Measurements from ENCODE around the gene SERTAD1. TPM values are rescaled to one million over a fixed set of nuclear protein-coding genes. Genes with fewer than 3 reads are reported as not detected.

The SERTAD1 gene
- polyA plus RNA-seq, 4 donors = 8.7 to 29.7 (median 22.6) TPM

- Histone ChIP-seq H3K36me3 (ENCODE audit: control insufficient read depth in 3 of 3, insufficient read depth in 2 of 3, low read depth in 1 of 3, low read length in 3 of 3) (peaks cover 0 to 11% (median 3%) of the 10 kb centered on the region in 3 donors), H3K9me3 (ENCODE audit: control insufficient read depth in 2 of 2, insufficient read depth in 1 of 2, low read depth in 1 of 2, low read length in 1 of 2) (no peaks in the 10 kb centered on the region), H3K27ac (ENCODE audit: low read depth in 1 of 3, low read length in 2 of 3) (no peak overlapping the region), H3K27me3 (ENCODE audit: control insufficient read depth in 3 of 3, insufficient read depth in 3 of 3, low read length in 3 of 3) (no peaks in the 10 kb centered on the region), H3K4me1 (ENCODE audit: control insufficient read depth in 3 of 3, insufficient read depth in 2 of 3, low read depth in 1 of 3, low read length in 2 of 3) (peaks cover 0 to 9% (median 2%) of the 10 kb centered on the region in 3 donors), H3K4me3 (ENCODE audit: low read depth in 1 of 3, low read length in 3 of 3) (no peak overlapping the region)
- DNase-seq = no peak
- no peak for FAIRE-seq
- WGBS, 3 donors = 85 to 86% (median 85%) methylated on average over 19 to 20 of the region's 20 CpGs
These were observed 28.8 kb downstream of the SERTAD1 start for GRCh38 chr19:40396886-40397567.

- H3K27me3 ChIP-seq (ENCODE audit: control insufficient read depth in 3 of 3, insufficient read depth in 3 of 3, low read length in 3 of 3) = no peaks in the 10 kb centered on the region
- peaks cover 0 to 11% (median 3%) of the 10 kb centered on the region in 3 donors for H3K36me3 ChIP-seq (ENCODE audit: control insufficient read depth in 3 of 3, insufficient read depth in 2 of 3, low read depth in 1 of 3, low read length in 3 of 3)
- H3K27ac ChIP-seq (ENCODE audit: low read depth in 1 of 3, low read length in 2 of 3) = no peak overlapping the region
- H3K4me1 ChIP-seq (ENCODE audit: control insufficient read depth in 3 of 3, insufficient read depth in 2 of 3, low read depth in 1 of 3, low read length in 2 of 3) = peaks cover 0 to 9% (median 2%) of the 10 kb centered on the region in 3 donors
- WGBS, 3 donors = 83 to 89% (median 86%) methylated on average over 14 of the region's 14 CpGs
- FAIRE-seq (no peak), DNase-seq (no peak)
- no peak overlapping the region for H3K4me3 ChIP-seq (ENCODE audit: low read depth in 1 of 3, low read length in 3 of 3)
- no peaks in the 10 kb centered on the region for H3K9me3 ChIP-seq (ENCODE audit: control insufficient read depth in 2 of 2, insufficient read depth in 1 of 2, low read depth in 1 of 2, low read length in 1 of 2)
These were observed 29.8 kb downstream of the SERTAD1 start for GRCh38 chr19:40395956-40396355.

- H3K4me1 ChIP-seq (ENCODE audit: control insufficient read depth in 3 of 3, insufficient read depth in 2 of 3, low read depth in 1 of 3, low read length in 2 of 3) = peaks cover 0 to 9% (median 2%) of the 10 kb centered on the region in 3 donors
- WGBS, 3 donors = 68 to 79% (median 75%) methylated on average over 10 to 13 of the region's 13 CpGs
- no peaks in the 10 kb centered on the region for H3K9me3 ChIP-seq (ENCODE audit: control insufficient read depth in 2 of 2, insufficient read depth in 1 of 2, low read depth in 1 of 2, low read length in 1 of 2)
- FAIRE-seq (no peak), DNase-seq (no peak)
- no peak overlapping the region for H3K4me3 ChIP-seq (ENCODE audit: low read depth in 1 of 3, low read length in 3 of 3)
- no peaks in the 10 kb centered on the region for H3K27me3 ChIP-seq (ENCODE audit: control insufficient read depth in 3 of 3, insufficient read depth in 3 of 3, low read length in 3 of 3)
- peaks cover 0 to 11% (median 3%) of the 10 kb centered on the region in 3 donors for H3K36me3 ChIP-seq (ENCODE audit: control insufficient read depth in 3 of 3, insufficient read depth in 2 of 3, low read depth in 1 of 3, low read length in 3 of 3)
- no peak overlapping the region for H3K27ac ChIP-seq (ENCODE audit: low read depth in 1 of 3, low read length in 2 of 3)
These were observed 31.0 kb downstream of the SERTAD1 start for GRCh38 chr19:40394816-40395210.

DNA sequence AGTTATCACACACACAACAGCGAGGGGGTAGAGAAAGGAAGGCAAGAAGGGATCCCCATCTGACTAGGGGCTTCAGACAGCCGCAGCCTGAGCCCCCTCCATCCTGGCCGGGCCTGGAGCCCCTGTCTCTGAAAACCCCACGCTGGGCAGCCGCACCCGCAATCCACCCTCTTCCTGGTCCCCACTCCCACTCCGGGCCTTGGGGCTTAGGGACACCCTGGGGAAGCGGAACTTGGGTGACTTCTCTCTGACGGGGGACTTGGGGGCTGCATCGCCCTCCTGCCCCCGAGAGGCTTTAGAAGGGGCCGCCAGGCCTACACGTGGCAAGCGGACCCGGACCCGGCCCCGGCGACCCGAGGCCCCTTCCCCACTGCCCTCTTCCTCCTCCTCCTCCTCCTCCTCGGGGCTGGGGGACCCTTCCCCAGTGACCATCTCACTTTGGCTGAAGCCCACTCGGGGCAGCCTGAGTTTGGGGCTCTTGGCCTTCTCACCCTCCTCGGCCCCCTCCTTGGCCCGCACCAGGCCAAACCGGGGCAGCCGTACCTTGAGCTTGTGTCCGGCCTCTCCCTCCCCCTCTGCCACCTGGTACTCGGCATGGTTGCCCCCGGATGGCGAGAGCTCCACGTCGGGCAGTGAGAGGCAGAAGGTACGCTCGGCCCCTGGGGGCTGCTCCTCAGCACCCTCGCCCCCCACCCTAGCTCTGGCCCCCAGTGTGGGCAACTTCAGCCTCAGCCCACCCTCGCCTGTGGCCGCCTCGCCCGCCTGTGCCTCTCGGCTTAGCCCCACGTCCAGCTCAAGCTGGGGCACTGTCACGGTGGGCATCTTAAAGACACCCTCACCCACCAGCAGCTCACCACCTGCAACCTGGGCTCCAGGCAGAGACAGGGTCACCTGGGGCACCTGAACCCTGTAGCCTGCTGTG lies 31.6 kb downstream of the SERTAD1 start:
- Histone ChIP-seq H3K4me3 (ENCODE audit: low read depth in 1 of 3, low read length in 3 of 3) (no peak overlapping the region), H3K4me1 (ENCODE audit: control insufficient read depth in 3 of 3, insufficient read depth in 2 of 3, low read depth in 1 of 3, low read length in 2 of 3) (peaks cover 0 to 9% (median 2%) of the 10 kb centered on the region in 3 donors), H3K27ac (ENCODE audit: low read depth in 1 of 3, low read length in 2 of 3) (no peak overlapping the region), H3K9me3 (ENCODE audit: control insufficient read depth in 2 of 2, insufficient read depth in 1 of 2, low read depth in 1 of 2, low read length in 1 of 2) (no peaks in the 10 kb centered on the region), H3K36me3 (ENCODE audit: control insufficient read depth in 3 of 3, insufficient read depth in 2 of 3, low read depth in 1 of 3, low read length in 3 of 3) (peaks cover 0 to 11% (median 3%) of the 10 kb centered on the region in 3 donors), H3K27me3 (ENCODE audit: control insufficient read depth in 3 of 3, insufficient read depth in 3 of 3, low read length in 3 of 3) (no peaks in the 10 kb centered on the region)
- DNase-seq (no peak), FAIRE-seq (no peak)
- WGBS, 3 donors = 86 to 89% (median 88%) methylated on average over 37 to 41 of the region's 41 CpGs

- no peaks in the 10 kb centered on the region for H3K9me3 ChIP-seq (ENCODE audit: control insufficient read depth in 2 of 2, insufficient read depth in 1 of 2, low read depth in 1 of 2, low read length in 1 of 2)
- peak in 1 of 2 donors; percentile 27 for DNase-seq
- WGBS, 3 donors = 37 to 54% (median 43%) methylated on average over 9 of the region's 9 CpGs
These were observed 32.8 kb downstream of the SERTAD1 start for GRCh38 chr19:40392894-40393517.

DNA sequence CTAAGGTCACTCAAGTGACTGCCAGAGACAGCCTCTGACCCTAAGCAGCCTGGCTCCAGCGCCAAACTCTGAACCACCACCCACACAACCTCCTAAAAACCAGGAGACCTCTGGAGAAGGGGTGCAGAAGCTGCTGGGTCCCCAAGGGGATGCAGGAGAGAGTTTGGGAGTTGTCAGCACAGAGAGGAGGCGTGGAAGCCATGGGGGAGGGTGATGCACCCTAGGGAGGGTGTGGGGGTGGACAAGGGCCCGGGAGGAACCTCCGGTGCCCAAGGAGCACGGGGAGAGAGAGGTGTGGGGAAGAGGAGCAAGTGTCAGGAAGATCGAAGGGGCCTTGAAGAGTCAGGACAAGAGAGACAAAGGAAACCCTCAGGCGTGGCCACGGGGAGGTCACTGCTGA lies 33.7 kb downstream of the SERTAD1 start:
- H3K9me3 ChIP-seq (ENCODE audit: control insufficient read depth in 2 of 2, insufficient read depth in 1 of 2, low read depth in 1 of 2, low read length in 1 of 2) = no peaks in the 10 kb centered on the region
- no peak overlapping the region for H3K27ac ChIP-seq (ENCODE audit: low read depth in 1 of 3, low read length in 2 of 3)
- no peaks in the 10 kb centered on the region for H3K27me3 ChIP-seq (ENCODE audit: control insufficient read depth in 3 of 3, insufficient read depth in 3 of 3, low read length in 3 of 3)
- DNase-seq (no peak), FAIRE-seq (no peak)
- H3K4me1 ChIP-seq (ENCODE audit: control insufficient read depth in 3 of 3, insufficient read depth in 2 of 3, low read depth in 1 of 3, low read length in 2 of 3) = no peaks in the 10 kb centered on the region
- peaks cover 0 to 8% (median 0%) of the 10 kb centered on the region in 3 donors for H3K36me3 ChIP-seq (ENCODE audit: control insufficient read depth in 3 of 3, insufficient read depth in 2 of 3, low read depth in 1 of 3, low read length in 3 of 3)
- H3K4me3 ChIP-seq (ENCODE audit: low read depth in 1 of 3, low read length in 3 of 3) = no peak overlapping the region
- WGBS, 3 donors = 66 to 74% (median 69%) methylated on average over 8 of the region's 8 CpGs

More at GRCh38 chr19:40392894-40393517, 32.8 kb downstream of the SERTAD1 start:
- peaks cover 0 to 1% (median 0%) of the 10 kb centered on the region in 3 donors for H3K4me1 ChIP-seq (ENCODE audit: control insufficient read depth in 3 of 3, insufficient read depth in 2 of 3, low read depth in 1 of 3, low read length in 2 of 3)
- H3K27ac ChIP-seq (ENCODE audit: low read depth in 1 of 3, low read length in 2 of 3) = no peak overlapping the region
- no peaks in the 10 kb centered on the region for H3K27me3 ChIP-seq (ENCODE audit: control insufficient read depth in 3 of 3, insufficient read depth in 3 of 3, low read length in 3 of 3)
- no peak overlapping the region for H3K4me3 ChIP-seq (ENCODE audit: low read depth in 1 of 3, low read length in 3 of 3)
- FAIRE-seq = no peak
- H3K36me3 ChIP-seq (ENCODE audit: control insufficient read depth in 3 of 3, insufficient read depth in 2 of 3, low read depth in 1 of 3, low read length in 3 of 3) = peaks cover 0 to 11% (median 3%) of the 10 kb centered on the region in 3 donors

DNA sequence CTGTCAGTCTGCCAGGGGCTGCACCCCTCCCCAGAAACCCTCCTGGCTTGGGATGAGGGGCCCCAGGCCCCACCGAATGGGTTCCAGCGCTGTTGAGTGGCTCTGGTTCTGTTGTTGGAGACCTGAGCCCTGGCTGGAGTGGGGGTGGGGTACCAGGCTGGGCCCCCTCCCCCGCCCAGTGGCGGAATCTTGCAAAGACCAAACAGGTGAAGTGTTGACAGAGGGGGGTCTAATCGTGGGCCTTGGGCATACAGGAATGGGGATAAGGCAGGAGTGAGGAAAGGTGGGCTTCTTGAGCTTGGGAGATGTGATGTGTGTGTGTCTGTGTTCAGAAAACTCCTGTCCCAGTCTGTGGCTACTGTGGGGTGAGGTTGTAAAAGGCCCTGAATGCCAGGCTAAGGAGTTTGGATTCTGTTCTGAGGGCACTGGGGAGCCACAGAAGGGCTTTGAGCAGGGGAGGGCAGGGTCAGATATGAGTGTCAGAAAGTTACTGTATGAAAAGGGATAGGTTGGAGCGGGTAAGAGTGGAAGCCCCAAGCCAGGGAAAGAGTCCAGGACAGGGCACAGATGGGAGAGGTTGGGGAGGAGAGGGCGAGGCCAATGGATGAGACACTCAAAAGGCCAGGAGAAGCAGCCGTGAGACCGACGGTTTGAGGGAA lies 35.6 kb downstream of the SERTAD1 start, which contains the start of gene HIPK4:
Gene HIPK4, minus strand, starts transcription at position 98 of the 659 bp plus-strand sequence. CDS start 279 bp downstream, outside the sequence.
- WGBS, 3 donors = 84 to 89% (median 88%) methylated on average over 10 of the region's 10 CpGs
- DNase-seq = no peak
- H3K4me3 ChIP-seq (ENCODE audit: low read depth in 1 of 3, low read length in 3 of 3) = no peak within 1 kb of the TSS
- H3K4me1 ChIP-seq (ENCODE audit: control insufficient read depth in 3 of 3, insufficient read depth in 2 of 3, low read depth in 1 of 3, low read length in 2 of 3) = no peaks in the 10 kb centered on the region
- H3K27ac ChIP-seq (ENCODE audit: low read depth in 1 of 3, low read length in 2 of 3) = no peak within 1 kb of the TSS
- FAIRE-seq = no peak
- H3K9me3 ChIP-seq (ENCODE audit: control insufficient read depth in 2 of 2, insufficient read depth in 1 of 2, low read depth in 1 of 2, low read length in 1 of 2) = no peaks in the 10 kb centered on the region
- H3K27me3 ChIP-seq (ENCODE audit: control insufficient read depth in 3 of 3, insufficient read depth in 3 of 3, low read length in 3 of 3) = no peaks in the 10 kb centered on the region
- H3K36me3 ChIP-seq (ENCODE audit: control insufficient read depth in 3 of 3, insufficient read depth in 2 of 3, low read depth in 1 of 3, low read length in 3 of 3) = no peaks in the 10 kb centered on the region
